Activated naive CD8-positive, alpha-beta T cell treated with anti-CD3 and anti-CD28 coated beads, Interleukin-2, amount 50 U/mL, for 16 hours (primary cell): ENCODE data around the gene MDM4.

Experiments used
- DNase-seq: peaks from one replicate; pipeline ENCODE4 v3.0.0-alpha.2; 2020; ENCODE audit warnings: low read depth, low spot score

The MDM4 gene

DNA sequence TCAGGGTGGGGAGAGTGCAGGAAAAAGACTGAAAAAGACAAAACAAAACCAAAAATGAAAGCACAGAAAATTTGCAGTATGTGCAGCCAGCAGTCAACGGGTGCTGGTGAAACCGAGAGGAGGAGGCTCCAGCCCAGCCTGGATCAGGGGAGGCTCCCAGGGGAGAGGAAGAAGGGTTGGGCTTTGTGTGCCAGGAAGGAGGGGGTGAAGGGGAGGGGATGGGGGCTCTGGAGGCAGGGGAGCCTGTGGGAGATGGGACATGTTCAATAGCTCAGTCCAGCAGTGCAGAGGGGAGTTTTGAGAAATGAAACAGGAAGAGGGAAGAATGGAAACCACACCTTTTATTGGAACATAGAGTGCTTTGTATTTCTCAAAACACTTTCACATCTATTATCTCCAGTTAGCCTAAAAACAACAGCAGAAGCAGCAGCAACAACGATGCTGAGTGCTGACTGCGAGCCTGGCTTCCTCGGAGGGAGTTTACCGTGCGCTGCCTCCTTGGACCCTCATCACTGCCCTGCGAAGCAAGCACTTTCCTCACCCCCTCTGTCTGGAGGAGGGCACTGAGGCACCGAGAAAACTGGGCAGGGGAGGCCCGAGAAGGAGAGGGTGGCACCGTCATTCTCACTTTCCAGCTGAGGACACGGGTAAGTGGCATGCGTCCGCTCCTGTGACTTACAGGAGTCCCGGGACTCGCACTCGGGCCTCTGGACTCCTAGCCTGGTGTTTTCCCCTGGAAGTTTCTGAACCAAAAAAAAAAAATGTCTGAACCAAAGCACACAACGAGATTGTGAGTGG lies 62.9 kb downstream of the MDM4 start:
- DNase-seq: no peak

DNA sequence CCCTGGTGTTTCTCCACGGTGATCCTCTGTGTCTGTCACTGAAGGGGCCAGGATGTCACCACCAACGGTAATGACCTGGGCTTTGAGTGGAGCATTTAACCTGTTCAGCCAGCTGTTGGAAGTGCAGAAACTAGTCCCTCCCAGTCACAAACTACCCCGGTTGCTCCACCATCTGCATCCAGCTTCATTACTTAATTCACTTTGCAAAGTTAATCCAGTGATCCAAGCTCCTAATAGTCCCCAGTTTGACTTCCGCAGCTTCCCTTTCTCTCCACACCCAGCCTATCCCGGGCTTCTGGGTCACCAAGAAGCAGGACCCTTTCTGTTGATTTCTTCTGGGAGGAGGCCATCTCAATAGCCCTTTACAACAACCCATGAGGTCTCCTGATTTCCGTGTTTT lies 63.5 kb downstream of the MDM4 start:
- no peak for DNase-seq

DNA sequence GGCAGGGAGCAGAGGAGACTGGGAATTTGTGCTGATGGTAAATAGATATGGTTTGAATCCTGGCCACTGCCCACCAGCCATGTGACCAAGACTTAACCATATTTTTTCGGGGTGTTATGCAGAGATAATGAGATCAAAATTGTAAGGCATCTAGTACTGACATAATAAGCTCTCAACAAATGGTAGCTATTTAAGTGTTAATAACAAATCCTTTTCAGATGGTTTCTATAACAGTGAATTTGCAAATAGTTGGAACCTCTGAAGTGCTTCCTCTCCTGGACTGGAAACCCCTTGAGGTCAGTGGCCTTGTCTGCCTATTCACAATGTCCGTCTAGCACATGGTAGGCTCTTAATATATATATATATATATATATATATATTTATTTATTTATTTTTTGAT lies 64.7 kb downstream of the MDM4 start:
- DNase-seq: no peak

DNA sequence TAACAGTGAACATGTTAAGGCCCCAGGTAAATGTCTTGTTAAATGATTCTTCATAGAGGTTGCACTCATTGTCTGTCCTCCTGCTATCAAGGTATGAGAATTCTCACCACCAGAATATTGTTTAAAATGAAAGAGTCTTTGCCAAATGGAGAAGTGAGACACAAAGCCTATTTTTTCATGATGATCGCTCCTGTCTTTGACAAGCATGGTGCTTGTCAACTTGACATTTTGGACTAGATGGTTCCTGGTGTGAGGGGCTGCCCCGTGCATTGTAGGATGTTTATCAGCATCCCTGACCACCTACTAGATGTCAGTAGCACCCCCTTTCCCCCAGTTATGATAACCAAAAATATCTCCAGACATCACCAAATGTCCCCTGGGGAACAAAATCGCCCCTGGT lies 65.6 kb downstream of the MDM4 start:
- DNase-seq: no peak

DNA sequence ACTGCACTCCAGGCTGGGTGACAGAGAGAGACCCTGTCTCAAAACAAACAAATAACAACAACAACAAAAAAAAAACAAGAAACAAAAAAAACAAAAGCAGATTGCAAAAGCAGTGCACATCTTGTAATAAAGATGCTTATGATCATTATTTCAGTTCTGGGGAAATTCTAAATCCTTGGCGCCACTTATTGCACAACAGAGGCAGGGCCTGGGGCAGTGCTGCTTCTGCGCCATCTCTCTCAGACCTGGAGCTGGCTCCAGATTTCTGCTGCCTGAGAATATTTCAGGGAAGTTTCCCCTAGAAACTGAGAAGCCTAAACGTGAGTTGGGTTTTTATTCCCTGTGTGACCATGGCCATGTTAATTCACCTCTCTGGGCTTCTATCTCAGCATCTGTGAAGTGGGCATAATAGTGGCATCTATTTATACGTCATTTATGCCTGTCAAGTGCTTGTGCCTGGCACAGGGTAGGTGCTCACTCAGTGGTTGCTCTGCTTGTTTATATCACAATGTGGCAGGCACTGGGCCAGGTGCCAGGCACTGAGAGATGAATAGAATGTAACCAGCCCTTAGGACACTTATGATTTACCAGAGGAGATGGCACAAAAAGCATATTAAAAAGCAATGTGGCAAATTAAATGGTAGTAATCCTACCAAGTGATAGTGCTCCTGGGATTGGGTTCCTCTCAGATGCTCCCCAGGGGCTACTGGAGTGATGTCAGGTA lies 67.9 kb downstream of the MDM4 start:
- no peak for DNase-seq

DNA sequence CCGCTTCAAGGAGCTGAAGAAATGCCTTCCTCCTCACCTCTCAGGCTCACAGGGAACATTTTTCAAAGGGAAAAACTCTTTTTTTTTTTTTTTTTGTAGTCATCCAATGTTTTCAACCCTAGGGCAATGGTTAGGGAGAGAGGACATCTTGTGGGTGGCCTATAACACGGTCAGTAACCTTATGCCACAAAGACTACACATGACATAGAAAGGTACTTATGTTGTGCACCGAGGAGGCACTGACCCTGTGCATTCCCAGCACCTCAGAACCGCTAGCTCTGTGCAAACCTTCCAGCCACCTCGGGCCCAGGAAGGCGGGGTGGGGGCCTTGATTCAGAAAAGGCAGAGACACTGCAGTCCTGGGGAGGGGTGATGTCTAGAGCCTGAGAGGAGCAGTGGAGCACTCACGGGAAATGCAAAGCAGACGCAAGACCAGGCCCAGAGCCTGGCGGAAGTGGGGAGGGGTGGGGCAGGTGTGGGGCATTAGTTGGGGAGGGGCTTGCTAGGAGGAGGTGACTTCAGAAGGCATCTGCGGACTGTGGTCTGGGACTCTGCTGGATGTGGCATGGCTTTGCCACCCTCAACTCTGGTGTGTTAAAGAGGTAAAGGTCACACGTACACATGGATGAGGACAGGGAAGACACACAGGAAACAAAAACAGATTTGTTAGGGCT lies 68.6 kb downstream of the MDM4 start:
- DNase-seq: no peak

DNA sequence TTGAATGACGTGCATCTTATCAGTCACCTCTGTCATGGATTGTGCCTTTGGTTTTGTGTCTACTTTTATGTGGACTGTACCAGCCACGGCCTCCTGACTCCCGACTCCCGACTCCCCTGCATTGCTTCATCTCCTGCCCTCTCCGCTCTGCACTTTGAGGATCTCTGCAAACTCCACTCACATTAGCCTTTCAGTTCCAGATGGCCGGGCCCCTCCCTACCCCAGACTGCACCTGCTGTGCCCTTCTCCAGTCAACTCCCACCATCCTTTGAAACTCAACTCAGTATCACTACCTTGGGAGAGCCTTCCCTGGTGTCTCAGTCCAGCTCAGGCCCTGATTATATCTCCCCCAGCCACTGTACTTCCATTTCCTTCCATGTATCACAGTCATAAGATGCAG lies 71.4 kb downstream of the MDM4 start:
- no peak for DNase-seq

DNA sequence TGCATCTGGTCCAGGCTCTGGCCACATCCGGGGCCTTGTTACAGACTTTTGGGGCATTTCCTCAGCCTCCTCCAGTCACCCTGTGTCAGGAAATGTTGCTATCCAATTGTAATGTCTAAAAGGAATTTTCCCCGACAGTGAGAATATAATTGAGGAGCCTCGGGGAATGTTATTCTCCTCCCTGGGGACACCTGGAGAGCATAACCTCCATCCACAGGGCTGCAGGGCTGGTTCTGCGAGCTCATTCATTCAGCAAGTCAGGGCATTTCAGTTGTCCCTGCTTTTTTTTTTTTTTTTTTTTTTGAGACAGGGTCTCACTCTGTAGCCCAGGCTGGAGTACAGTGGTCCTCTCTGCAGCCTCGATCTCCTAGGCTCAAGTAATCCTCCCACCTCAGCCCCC lies 72.6 kb downstream of the MDM4 start:
- DNase-seq: no peak

DNA sequence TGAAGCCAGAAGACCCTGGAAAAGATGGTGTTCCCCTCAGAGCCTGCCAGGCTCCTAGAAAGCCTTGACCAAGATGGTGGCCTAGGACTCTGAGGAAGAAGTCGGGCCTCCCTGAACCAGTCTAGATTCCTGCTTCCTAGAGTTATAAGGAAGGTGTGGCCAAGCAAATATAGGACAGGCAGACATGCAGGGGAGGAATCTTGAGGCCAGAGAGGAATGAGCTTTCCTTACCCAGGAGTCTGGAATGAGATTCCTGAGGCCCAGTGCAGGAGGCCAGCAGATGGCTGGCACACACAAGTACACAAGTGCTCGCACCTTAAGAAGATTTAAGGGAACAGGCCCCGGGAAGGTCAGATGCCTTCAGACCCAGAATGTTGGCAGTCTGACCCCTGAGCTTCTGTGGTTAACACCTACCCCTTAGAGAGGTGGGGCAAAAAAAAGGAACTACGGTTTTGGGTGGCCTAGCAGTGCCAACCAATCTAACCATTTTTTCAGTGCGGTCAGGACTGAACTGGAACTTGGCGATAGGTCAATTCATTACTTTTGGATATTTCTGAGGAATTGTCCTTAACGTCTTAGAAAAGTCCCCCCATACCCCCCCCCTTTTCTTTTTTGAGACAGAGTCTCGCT lies 73.3 kb downstream of the MDM4 start:
- no peak for DNase-seq

DNA sequence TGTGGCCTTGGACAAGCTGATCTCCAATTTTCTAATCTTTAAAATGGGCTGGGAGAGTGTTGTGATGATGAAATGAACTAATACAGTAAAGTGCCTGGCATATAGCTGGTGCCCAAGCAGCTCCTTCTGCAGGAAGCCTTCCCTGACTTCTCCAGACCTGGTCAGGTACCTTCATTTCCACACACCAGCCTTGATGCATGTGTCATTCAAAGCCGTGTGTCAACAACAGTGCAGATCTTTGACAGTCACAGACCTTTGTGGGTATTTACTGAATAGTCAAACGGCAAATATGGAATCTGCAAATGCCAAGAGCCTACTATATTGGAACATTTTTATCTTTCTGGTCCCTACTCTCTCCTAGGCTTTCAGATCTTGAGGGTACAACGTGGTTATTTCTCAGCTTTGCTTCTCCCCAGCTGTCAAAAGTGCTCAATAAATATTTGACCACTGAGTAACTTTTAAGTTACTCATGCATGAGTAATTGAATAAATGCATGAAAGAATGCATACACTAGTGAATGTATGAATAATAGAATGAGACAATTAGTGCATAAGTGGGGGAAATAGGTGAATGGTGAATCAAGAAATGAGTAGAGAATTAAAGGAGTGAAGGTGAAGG lies 75.4 kb downstream of the MDM4 start:
- DNase-seq: no peak

DNA sequence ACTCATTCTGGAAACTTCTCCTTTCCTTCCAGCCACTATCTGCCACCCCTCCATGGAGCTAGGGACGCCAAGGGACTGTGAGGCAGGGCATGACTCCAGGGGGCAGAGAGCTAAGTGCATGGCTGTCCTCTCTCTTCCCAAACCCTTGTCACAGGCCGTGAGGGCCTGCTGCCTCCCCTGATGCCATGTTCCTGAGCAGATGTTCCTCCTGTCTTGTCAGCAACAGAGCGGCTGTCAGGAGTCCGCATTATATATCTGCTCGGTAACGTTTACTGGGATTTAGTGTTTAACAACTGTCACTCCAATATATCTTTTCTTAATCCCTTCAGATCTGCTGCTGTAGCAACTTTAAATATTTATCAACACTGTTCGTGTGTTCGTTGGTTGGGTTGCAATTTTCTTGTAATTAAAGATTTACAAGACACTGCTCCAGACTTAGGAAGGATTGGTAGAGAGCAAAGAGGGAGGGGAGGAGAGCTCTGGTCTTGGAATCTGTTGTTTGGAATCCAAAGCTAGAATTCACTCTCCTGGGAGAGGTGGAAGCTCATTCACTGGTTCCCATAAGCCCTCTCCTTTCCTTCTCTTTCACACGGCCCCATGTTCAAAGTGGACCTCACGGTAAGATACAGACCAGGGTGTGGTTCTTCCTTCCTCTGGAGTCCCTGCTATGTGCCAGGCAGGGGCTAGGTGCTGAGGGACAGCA lies 76.2 kb downstream of the MDM4 start:
- DNase-seq: no peak

DNA sequence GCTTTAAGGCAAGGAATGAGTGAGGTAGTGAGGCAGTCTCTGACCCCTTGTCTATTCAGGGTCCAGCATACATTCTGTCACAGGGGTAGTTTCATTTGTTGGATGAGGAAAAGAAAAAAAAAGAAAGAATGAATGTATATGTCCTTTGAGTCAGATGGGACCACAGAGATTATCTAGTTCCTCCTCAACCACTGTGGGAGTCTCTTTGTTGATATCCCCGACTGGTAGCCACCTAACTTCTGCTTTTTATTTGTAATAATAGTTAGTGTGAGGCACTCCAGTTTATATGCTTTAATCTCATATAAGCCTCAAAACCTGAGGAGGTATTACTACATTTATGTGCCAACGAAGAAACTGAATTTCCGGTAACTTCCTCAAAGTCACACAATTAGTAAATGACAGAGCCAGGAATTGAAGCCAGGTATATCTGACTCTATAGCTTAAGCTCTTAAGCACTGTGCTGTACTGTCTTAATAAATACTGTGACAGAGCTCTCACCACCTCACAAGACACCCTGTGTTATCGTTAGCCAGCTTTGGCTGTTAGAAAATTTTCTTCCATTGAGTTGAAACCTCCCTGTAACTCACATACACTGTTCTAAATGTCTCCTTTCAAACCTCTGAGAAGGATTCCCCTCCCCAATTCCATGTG lies 82.2 kb downstream of the MDM4 start:
- DNase-seq: no peak

DNA sequence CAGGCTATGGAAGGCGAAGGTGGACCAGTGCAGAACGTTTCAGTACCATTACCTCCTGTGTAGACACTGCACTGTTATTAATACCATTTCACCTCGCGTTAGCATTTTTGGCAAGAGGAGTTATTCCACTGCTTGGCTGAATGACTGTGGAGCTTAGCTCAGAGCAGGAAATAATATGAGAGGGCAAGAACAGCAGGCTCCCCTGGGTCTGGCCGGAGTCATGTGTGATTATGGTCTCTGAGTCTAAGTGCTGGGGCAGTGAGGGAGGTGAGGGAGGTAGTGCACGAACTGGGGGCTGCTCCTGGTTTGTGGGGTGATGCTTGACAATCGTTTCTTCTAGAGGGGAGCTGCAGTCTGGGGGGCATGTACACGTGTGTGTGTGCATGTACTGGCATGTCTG lies 82.9 kb downstream of the MDM4 start:
- DNase-seq: no peak

DNA sequence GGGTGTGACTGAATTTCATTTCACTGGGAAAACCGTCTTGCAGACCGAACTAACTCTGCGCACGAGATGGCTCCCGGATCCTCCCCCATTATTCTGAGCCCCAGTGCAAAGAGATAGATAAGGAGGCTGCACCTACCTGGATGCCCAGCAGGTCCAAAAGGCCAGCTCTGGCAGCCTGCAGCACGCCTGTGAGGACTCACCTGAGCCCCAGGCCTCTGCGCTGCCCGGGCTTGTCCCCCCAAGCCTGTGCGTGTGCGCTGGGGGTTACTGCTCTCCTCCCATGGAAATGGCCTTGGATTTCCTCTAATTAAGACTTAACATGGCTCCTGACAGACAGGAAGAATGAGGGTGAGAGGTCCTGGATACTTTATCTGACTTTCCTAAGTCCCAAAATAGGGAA lies 83.4 kb downstream of the MDM4 start:
- no peak for DNase-seq

DNA sequence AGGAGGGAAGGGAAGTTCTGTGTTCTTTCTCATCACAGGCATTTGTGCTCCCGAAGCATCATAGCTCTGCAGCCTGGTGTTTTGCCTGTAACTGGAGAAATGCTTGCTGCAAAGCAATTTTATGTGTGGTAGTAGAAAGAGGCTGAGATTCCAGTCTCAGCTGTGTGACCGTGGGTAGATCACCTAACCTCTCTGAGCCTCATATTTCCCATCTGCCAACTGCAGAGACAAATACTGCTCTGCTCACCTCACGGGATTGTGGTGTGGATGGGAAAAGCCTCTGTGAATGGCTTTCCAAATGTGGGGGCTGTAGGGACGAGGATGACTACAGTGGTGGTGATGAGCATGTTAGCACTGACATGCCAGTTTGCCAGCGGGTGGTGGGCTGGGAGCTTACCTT lies 84.0 kb downstream of the MDM4 start:
- DNase-seq: no peak

DNA sequence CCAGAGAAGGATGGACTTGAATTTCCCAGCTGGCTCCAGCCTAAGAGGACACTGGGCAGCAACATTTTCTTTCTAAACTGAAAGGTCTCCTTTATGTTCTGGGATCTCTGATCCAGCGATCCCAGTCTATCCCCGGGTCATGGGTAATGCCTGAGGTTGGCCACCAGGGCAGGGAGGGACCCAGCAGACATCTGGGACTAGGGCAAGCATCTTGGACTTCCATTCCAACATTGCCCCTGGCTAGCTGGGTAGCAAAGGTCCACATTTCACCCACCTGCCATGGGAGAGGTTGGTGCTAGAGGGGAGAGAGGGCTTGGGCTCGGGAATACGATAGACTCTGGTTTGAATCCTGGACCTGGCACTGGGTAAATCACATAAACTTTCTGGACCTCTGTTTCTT lies 84.8 kb downstream of the MDM4 start:
- no peak for DNase-seq

DNA sequence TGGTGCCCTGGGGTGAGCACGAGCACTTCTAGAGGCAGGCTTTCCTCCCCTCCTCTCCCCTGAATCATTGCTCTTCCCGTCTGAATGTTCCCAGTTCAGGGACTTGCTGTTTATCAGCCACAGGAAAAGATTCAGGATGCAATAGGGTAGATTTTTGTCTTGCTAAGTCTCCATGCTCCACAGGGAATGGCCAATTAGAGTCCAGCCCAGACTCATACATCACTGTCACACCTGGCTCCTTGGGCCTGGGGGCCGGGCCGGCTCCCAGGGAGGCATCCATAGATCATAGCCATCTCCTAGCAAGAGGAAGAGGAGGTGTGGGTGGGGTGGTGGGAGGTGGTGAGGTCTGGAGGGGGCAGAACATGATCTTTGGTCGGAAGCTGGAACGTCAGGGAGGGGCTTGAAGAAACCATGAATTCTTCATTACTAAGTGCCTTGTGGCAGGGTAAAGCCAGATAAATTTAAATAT lies 85.9 kb downstream of the MDM4 start:
- DNase-seq: no peak

DNA sequence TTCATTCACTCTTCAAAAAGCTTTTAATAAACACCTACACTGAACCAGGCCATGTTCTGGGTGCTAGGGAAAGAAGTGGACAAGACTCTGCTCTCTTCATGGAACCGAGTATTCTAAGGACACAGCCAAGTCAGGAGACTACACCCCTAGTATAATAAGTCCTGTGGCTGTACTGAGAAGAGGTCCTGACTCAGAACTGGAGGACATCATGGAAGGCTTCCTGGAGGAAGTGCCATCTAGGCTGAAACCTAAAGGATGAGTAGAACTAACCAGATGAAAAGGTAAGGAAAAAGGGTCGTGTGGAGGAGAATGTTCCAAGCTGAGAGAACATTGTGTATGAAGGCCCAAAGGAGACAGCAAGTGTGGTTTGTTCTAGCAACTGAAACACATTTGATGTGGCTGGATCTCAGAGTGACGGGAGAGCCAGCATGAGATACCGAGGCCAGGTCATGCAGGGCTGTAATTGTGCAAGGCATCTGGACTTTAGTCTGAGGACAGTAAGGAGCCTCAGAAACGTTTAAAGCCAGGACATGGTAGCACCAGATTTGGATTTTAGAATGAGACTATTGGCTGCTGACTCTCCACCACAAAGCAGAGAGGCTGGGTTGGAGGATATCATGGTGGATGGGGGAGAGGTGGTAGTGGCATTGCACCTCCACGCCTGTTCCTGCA lies 86.8 kb downstream of the MDM4 start:
- DNase-seq: no peak

DNA sequence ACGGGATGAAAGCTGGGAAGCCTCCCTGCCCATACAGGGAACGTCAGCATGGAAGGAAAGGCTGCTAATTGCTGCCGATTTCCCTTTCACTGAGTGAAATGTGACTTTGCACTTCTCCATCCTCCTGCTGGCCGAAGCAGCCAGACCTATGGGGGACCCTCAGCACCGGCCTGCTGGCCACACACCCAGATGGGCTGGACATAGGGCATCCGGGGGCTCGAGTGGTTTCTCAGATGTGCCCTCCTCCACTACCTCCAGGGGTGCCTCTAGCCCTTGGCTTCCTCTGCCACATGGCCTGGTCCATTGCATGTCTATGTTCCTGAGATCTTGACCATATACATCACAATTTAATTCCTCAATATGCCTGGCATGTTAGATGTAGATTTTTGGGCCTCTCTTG lies 89.6 kb downstream of the MDM4 start:
- no peak for DNase-seq
